Mucosa of descending colon (tissue), 3 donors: ENCODE measurements around the gene AKR1C1. TPM values are rescaled to one million over a fixed set of nuclear protein-coding genes. Genes with fewer than 3 reads are reported as not detected.
"Not testable (repeated sequence)": the region's sequence is repeated elsewhere in the genome, so short reads cannot be mapped to it uniquely, and the experiment has no call there.

Source experiments
- ATAC-seq: fragments of 200-7000 bp; cut with Tn5 transposase; one replicate; pipeline ENCODE4 v1.9.1; 2020; ENCODE audit warnings: mild to moderate bottlenecking, moderate library complexity
- DNase-seq, 3 donors: peaks; one replicate each; pipeline ENCODE4 v3.0.0-alpha.2; 2020
- H3K36me3 ChIP-seq: fragments of 200-600 bp; one replicate; pipeline ENCODE4 v1.8.0; 2021; ENCODE audit warnings: low read depth, mild to moderate bottlenecking
- H3K4me1 ChIP-seq: fragments of 200-600 bp; one replicate; pipeline ENCODE4 v1.8.0; 2021; ENCODE audit warnings: low read depth, mild to moderate bottlenecking
- H3K4me3 ChIP-seq: fragments of 200-600 bp; one replicate; pipeline ENCODE4 v1.8.0; 2021; ENCODE audit warnings: mild to moderate bottlenecking
- H3K9me3 ChIP-seq: fragments of 200-600 bp; one replicate; pipeline ENCODE4 v1.8.0; 2021; ENCODE audit warnings: mild to moderate bottlenecking
- intact Hi-C, 2 donors: fragments of 100-400 bp; cut with DNase I in 1 of 2; cut with micrococcal nuclease in 1 of 2; formaldehyde crosslinking; loops; one replicate each; pipeline versions ENCODE4 v1.11.0 to v1.11.1; 2022; cut with DNase I, micrococcal nuclease
- total RNA-seq, 3 donors: library from RNA; stranded (reverse); fragmentation: NEBNext Ultra II Directional in 2 of 3; extraction: Animal tissue kit (Norgen Biotek cat#: 25700) in 2 of 3; gene quantifications; one replicate each; pipeline versions ENCODE4 v1.2.1 to v1.2.4, GENCODE V29; 2021 to 2023
- TF ChIP-seq, protein P1 (sequence below): fragments of 200-600 bp; IDR thresholded peaks from one replicate; pipeline ENCODE4 v1.8.0; 2022; ENCODE audit warnings: antibody characterized with exemption, mild to moderate bottlenecking
- donor health status: DM: no; HTN: no; CAD: no; lungs with moderate emphysema.
- donor health status: DM: no; HTN: no; CAD: no.
- donor health status: DM: no; HTN: yes; CAD: no.

AKR1C1 gene
- total RNA-seq, 3 donors from 2014 or later: 28.4 to 66.9 (median 38.3) TPM

DNA sequence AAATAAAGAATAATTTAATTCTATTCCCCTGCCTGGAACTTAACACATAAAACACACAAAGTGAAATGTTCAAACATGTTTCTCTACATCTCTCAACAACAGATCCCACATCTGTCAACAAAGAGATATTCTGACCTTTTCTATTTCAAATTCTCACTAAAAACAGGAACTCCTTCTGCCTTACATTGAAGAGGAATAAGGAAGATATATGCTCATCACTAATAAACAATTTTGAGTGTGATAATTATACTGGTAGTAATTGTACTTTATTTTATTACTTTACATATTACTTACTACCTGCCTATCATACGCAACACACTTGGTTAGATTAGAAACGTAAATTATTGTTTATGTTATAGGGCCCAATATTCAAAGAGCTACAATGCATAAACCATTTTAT, 27.0 kb downstream of the AKR1C1 start:
- no peak for ATAC-seq
- H3K36me3 ChIP-seq: no peaks in the 10 kb centered on the region
- TF ChIP-seq, protein P1, sequence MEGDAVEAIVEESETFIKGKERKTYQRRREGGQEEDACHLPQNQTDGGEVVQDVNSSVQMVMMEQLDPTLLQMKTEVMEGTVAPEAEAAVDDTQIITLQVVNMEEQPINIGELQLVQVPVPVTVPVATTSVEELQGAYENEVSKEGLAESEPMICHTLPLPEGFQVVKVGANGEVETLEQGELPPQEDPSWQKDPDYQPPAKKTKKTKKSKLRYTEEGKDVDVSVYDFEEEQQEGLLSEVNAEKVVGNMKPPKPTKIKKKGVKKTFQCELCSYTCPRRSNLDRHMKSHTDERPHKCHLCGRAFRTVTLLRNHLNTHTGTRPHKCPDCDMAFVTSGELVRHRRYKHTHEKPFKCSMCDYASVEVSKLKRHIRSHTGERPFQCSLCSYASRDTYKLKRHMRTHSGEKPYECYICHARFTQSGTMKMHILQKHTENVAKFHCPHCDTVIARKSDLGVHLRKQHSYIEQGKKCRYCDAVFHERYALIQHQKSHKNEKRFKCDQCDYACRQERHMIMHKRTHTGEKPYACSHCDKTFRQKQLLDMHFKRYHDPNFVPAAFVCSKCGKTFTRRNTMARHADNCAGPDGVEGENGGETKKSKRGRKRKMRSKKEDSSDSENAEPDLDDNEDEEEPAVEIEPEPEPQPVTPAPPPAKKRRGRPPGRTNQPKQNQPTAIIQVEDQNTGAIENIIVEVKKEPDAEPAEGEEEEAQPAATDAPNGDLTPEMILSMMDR: no peak
- DNase-seq: no peak
- no peaks in the 10 kb centered on the region for H3K4me1 ChIP-seq
- H3K4me3 ChIP-seq: no peak overlapping the region
- intact Hi-C loops: no loop called here
- H3K9me3 ChIP-seq: no peaks in the 10 kb centered on the region

DNA sequence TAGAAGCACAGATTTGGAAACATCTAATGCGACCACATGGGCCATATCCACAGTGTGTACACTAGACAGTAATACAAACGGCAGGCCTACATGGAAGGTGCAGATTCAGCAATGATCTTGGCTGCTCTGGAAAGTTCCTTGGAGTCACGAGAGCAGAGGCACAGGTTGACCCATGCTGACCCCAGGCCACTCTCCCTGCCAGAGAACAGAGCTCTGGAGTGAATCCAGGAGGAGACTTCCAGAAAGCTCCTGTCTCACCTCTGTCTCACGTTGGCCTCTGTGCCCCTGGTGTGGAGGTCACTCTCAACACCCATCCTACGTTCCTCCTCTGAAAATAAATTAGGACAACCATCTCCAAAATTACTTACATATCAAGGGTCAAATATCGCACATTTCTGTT, 28.2 kb downstream of the AKR1C1 start:
- H3K36me3 ChIP-seq, intact Hi-C loops, H3K4me3 ChIP-seq, ATAC-seq, DNase-seq, H3K9me3 ChIP-seq, H3K4me1 ChIP-seq: not testable (repeated sequence)

DNA sequence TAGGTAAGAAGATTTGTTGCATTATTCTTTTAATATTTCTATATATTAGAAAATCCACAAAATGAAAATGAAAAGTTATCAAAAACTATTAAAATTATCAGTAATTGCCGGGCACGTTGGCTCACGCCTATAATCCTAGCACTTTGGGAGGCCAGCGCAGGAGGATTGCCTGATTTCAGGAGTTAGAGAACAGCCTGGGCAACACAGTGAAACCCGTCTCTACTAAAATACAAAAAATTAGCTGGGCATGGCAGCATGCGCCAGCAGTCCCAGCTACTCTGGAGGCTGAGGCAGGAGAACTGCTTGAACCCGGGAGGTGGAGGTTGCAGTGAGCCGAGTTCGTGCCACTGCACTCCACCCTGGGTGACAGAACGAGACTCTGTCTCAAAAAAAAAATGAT, 29.3 kb downstream of the AKR1C1 start:
- H3K4me1 ChIP-seq, ATAC-seq, H3K36me3 ChIP-seq, DNase-seq, H3K4me3 ChIP-seq, intact Hi-C loops, H3K9me3 ChIP-seq: not testable (repeated sequence)

DNA sequence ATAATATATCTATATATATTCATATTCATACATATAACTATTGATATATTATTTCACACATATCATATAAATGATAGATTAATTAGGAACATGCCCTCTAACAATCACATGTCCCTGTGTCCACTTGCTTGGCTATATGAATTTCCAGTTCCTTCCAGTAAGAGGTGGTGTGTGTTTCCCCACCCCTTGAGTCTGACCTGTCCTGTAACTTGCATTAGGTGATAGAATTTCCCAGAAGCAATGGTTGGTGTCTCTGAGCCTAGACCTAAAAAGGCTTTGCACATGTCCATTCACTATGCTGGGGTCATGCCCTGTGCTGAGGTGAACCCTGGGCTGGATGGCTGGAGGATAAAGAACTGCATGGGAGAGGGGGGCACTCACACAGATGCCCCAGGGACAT, 31.0 kb downstream of the AKR1C1 start:
- ATAC-seq, intact Hi-C loops, DNase-seq, H3K36me3 ChIP-seq, H3K4me3 ChIP-seq, H3K9me3 ChIP-seq, H3K4me1 ChIP-seq: not testable (repeated sequence)

DNA sequence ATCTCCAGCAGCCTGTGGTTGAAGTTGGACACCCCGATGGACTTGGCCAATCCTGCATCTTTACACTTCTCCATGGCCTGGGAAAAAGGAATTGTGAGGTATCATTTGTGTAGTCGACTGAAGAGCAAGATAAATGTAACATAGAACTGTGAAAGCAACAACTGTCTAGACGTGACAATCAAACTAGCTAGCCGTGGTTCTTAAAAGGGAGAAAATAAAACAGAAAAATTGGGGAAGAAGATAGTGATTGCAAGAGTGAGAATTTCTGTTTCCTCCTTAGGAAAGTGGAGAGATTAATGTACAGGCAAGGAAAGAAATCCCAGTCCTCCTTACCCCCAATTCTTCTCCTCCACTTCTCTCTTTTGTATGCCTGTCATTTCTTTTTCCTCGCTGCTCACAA, 35.5 kb downstream of the AKR1C1 start:
- ATAC-seq (no peak), DNase-seq (no peak)
- intact Hi-C loops: no loop called here
- no peaks in the 10 kb centered on the region for H3K9me3 ChIP-seq
- TF ChIP-seq, protein P1: no peak
- no peak overlapping the region for H3K4me3 ChIP-seq
- H3K36me3 ChIP-seq: no peaks in the 10 kb centered on the region
- H3K4me1 ChIP-seq: no peaks in the 10 kb centered on the region

DNA sequence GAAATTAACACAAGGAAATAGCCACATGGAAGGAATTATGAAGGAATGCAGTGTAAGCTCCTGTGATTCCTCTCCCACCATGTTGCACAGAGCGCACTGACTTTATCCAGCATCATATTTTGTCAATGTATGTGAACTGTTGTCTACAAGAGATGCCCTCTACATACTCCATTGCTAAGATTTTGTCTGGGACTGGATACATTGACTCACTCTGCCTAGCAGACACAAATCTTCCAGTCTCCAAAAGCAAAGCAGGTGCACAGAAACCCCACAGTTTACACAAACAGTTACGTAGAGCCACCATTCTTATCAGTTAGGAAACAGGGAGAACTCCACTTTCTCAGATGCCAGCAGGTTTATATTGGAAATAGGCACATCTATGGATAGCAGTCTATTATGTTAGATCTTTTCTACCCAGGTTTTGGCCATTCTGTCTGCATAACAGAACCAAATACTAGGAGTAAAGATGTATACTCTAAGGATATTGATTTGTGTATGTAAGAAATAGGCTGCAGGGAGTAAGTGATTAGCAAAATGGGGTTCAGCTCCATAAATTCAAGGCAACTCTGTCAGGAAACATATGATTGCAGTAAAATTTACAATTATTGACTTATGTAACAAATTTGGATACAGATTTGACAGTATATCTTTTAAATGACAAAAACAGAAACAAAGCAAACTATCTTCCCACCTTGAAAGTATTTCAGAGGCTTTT, 39.0 kb downstream of the AKR1C1 start:
- DNase-seq: no peak
- Histone ChIP-seq H3K4me1 (no peaks in the 10 kb centered on the region), H3K4me3 (no peak overlapping the region), H3K9me3 (no peaks in the 10 kb centered on the region), H3K36me3 (no peaks in the 10 kb centered on the region)
- ATAC-seq: no peak
- TF ChIP-seq, protein P1: no peak
- intact Hi-C loops: no loop called here

DNA sequence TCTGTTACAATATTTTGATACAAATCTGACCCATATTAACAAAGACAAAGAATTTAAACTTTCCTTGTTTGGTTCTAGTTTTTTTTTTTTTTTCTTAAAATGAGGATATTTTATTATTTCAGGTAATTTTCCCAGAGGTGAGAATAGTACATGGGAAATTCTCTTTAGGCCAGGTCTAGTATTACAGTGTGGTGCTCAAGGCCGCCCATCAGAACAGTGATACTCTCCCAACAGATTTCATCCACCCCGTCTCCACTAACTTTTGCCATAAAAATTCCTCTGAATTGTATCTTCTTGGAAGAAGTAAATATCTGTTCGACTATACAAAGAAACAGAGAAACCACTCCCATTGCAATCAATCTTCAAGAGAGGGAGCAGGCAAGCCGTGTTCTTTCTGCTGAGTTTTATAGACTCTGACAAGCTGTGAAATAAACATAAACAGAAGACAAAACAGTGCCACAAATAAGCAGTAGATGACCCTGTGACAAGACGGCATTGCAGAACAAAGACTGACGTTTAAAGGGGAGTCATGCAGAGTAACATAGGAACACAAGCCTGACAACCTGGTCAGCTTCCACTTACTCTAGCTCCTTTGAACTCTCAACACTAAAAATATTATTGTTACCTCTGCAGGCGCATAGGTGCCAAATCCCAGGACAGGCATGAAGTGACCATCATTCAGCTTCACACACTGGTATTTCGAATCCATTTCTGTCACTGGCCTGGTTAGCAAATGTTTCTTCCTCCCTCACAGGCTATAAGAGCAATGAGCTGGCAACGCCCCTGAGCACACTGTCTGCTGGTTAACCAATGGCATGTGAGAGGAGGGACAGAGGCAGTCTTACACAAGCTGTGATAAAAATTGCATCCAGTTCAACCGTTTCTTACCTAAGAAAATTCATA, 40.2 kb downstream of the AKR1C1 start, which contains the start of gene AKR1C2:
Gene AKR1C2, minus strand, starts transcription at position 731 of the 903 bp plus-strand sequence. Its CDS starts 22 bp downstream, at position 709.
- intact Hi-C loops, H3K4me3 ChIP-seq: not testable (repeated sequence)

DNA sequence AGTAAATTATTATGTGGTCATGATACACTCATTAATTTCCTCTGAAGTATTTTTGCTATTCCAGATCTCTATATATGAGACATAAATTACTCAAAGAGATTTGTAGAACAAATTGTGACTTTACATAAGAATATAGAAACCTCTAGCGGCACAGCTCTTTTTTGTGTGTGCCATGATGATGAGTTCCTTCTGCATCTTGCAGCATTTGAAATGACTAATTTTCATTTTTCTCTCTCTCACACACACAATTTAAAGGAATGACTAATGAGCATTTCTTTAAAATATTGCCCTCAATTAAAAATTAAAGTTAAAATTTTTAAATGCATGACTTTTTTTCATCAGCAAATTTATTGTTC, 40.8 kb downstream of the AKR1C1 start:
- H3K4me3 ChIP-seq, H3K9me3 ChIP-seq, intact Hi-C loops, ATAC-seq, H3K36me3 ChIP-seq, DNase-seq, H3K4me1 ChIP-seq: not testable (repeated sequence)

More for the DNA sequence above, 40.2 kb downstream of the AKR1C1 start, which contains the start of gene AKR1C2:
- not testable (repeated sequence) for DNase-seq, H3K9me3 ChIP-seq, H3K4me1 ChIP-seq, H3K36me3 ChIP-seq
- peak; percentile 100 for ATAC-seq

DNA sequence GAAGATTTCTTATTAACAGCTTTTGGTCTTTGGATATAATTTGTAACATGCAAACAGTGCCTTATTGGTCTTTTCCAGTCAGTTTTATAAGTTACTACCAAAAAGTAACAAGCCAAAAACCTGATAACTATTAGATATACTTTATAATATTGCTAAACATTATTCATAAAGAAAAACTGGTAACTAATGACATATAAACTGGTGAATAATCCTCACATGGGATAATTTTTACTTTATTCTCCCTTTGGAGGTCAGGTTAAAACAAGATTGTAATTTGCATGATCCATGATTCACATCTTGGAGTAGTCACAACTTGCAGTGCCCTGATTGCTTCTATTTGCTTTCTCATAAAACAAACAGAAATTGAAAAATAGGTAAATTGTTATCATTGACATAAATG, 41.3 kb downstream of the AKR1C1 start:
- H3K9me3 ChIP-seq, H3K4me1 ChIP-seq, ATAC-seq, H3K36me3 ChIP-seq, DNase-seq, intact Hi-C loops, H3K4me3 ChIP-seq: not testable (repeated sequence)

DNA sequence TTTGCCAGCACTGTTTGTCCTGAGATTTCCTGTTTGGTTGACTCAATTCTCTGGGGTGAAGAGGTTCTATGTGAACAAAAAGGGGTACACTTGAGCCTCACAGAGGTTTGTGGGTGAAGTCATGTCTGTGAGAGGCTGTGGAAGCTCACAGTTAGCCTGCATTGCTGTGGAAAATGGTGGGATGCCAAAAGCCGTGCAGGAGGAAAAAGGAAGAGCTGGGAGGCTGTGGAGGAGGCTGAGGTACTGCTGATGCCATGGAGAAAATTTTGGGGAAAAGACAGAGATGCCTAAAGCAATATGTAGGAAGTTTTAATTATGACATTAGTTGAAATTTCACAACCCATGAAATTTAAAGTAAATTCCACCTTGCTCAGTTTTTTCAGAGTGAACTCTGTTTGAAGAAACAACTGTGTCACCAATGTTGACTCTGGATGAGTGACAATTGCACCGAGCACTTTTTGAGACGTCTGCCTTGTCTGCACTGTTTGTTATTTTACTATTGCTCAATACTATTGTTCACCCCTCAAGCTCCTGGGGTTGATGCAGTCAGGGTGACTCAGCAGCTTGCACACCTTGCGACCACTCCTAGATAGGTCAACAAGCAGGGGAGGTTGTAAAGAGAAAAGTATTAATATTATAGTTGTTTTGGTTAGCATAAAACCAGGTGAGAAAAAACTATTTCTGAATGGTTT, 45.8 kb downstream of the AKR1C1 start:
- H3K4me1 ChIP-seq, H3K9me3 ChIP-seq, H3K36me3 ChIP-seq, DNase-seq, intact Hi-C loops, H3K4me3 ChIP-seq: not testable (repeated sequence)
- ATAC-seq: peak; percentile 69
